HG03095 (cell line): ENCODE data around the gene NCMAP.
"Not testable (repeated sequence)": the region's sequence is repeated elsewhere in the genome, so short reads cannot be mapped to it uniquely, and the experiment has no call there.

Experiments used
- ATAC-seq: cut with Tn5 transposase; IDR thresholded peaks from one replicate; pipeline ENCODE4 v1.9.1; 2021; ENCODE audit warnings: moderate library complexity; ENCODE audit not compliant: unreplicated experiment

Gene NCMAP

GRCh38 chr1:24541711-24542346, 14.1 kb upstream of the NCMAP start:
- no peak for ATAC-seq

- ATAC-seq = no peak
Observed at GRCh38 chr1:24544239-24544638, 11.6 kb upstream of the NCMAP start.

- no peak for ATAC-seq
Observed at GRCh38 chr1:24545662-24546061, 10.2 kb upstream of the NCMAP start.

GRCh38 chr1:24547195-24547594, 8.7 kb upstream of the NCMAP start:
- no peak for ATAC-seq

GRCh38 chr1:24548070-24548469, 7.8 kb upstream of the NCMAP start:
- ATAC-seq = no peak

GRCh38 chr1:24549210-24549609, 6.7 kb upstream of the NCMAP start:
- not testable (repeated sequence) for ATAC-seq

GRCh38 chr1:24551290-24551959, 4.5 kb upstream of the NCMAP start:
- ATAC-seq = no peak

GRCh38 chr1:24551960-24552571, 3.8 kb upstream of the NCMAP start:
- no peak for ATAC-seq

GRCh38 chr1:24553931-24554330, 2.0 kb upstream of the NCMAP start:
- ATAC-seq = no peak

- ATAC-seq = no peak
Observed at GRCh38 chr1:24554714-24555113, 1.2 kb upstream of the NCMAP start.

- ATAC-seq = no peak
Observed at GRCh38 chr1:24556414-24556795, 518 bp downstream of the NCMAP start.

- no peak for ATAC-seq
Observed at GRCh38 chr1:24557220-24557619, 1.3 kb downstream of the NCMAP start.

- ATAC-seq = no peak
Observed at GRCh38 chr1:24557711-24558131, 1.8 kb downstream of the NCMAP start.

- ATAC-seq = no peak
Observed at GRCh38 chr1:24558455-24558854, 2.6 kb downstream of the NCMAP start.

GRCh38 chr1:24558902-24559791, 3.3 kb downstream of the NCMAP start:
- ATAC-seq = no peak

GRCh38 chr1:24560361-24560760, 4.5 kb downstream of the NCMAP start:
- ATAC-seq = no peak

- no peak for ATAC-seq
Observed at GRCh38 chr1:24562625-24563024, 6.7 kb downstream of the NCMAP start.

- no peak for ATAC-seq
Observed at GRCh38 chr1:24564695-24565094, 8.8 kb downstream of the NCMAP start.

- no peak for ATAC-seq
Observed at GRCh38 chr1:24566236-24566867, 10.5 kb downstream of the NCMAP start.

GRCh38 chr1:24567792-24568388, 12.0 kb downstream of the NCMAP start:
- ATAC-seq = no peak

- no peak for ATAC-seq
Observed at GRCh38 chr1:24568475-24568874, 12.6 kb downstream of the NCMAP start.
